Naive thymus-derived CD4-positive, alpha-beta T cell (primary cell): ENCODE results near the gene KCNH1. TPM values are rescaled to one million over a fixed set of nuclear protein-coding genes. Genes with fewer than 3 reads are reported as not detected.
"Not testable (repeated sequence)": the region's sequence is repeated elsewhere in the genome, so short reads cannot be mapped to it uniquely, and the experiment has no call there.

Source experiments
- ATAC-seq: fragments of 150-1000 bp; cut with Tn5 transposase; 2 replicates; pipeline ENCODE4 v1.10.0; 2021; ENCODE audit warnings: mild to moderate bottlenecking, moderate library complexity
- CTCF ChIA-PET: fragments of 350-600 bp; sonication (Branson Sonifier 250); formaldehyde crosslinking; loops from one replicate; lab custom pipeline; 2021; ENCODE audit warnings: antibody characterized with exemption; lab: Charles Lee
- POLR2A ChIA-PET: fragments of 350-600 bp; sonication (Branson Sonifier 250); formaldehyde crosslinking; loops from one replicate; lab custom pipeline; 2021; ENCODE audit warnings: antibody characterized with exemption, inconsistent platforms; lab: Charles Lee
- DNase-seq, 9 donors: peaks; one replicate each; pipeline versions ENCODE4 v3.0.0 to v3.0.0-alpha.2; 2020 to 2022; ENCODE audit warnings: mixed read lengths in 1 of 9
- H3K27ac ChIP-seq: one replicate; pipeline ENCODE4 v1.7.0; 2013; ENCODE audit warnings: mild to moderate bottlenecking, low read depth, low read length, moderate library complexity
- H3K27me3 ChIP-seq, 2 donors: one replicate each; pipeline ENCODE4 v1.7.0; 2013; ENCODE audit warnings: low read length in 2 of 2, mild to moderate bottlenecking in 2 of 2, moderate library complexity in 2 of 2; ENCODE audit not compliant: control insufficient read depth in 2 of 2, insufficient read depth in 2 of 2
- H3K36me3 ChIP-seq, 3 experiments: 1 replicate in 2 of 3; 2 replicates in 1 of 3; pipeline ENCODE4 v1.7.0; 2013; ENCODE audit warnings: low read length in 3 of 3, mild to moderate bottlenecking in 3 of 3, moderate library complexity in 1 of 3; ENCODE audit not compliant: insufficient read depth in 3 of 3, control insufficient read depth in 2 of 3
- H3K4me1 ChIP-seq, 2 donors: one replicate each; pipeline ENCODE4 v1.7.0; 2013; ENCODE audit warnings: low read length in 2 of 2, mild to moderate bottlenecking in 2 of 2, moderate library complexity in 1 of 2; ENCODE audit not compliant: control insufficient read depth in 2 of 2, insufficient read depth in 2 of 2
- H3K4me3 ChIP-seq: 2 replicates; pipeline ENCODE4 v1.7.0; 2013; ENCODE audit warnings: mild to moderate bottlenecking, low read length
- H3K9me3 ChIP-seq, 3 experiments: 1 replicate in 2 of 3; 2 replicates in 1 of 3; pipeline ENCODE4 v1.7.0; 2013; ENCODE audit warnings: low read length in 3 of 3; ENCODE audit not compliant: control insufficient read depth in 2 of 3
- H3K27ac Mint-ChIP-seq, 9 donors: one replicate each; pipeline ENCODE4 v1.8.0; 2020 to 2022; ENCODE audit warnings: mixed read lengths in 9 of 9, mild to moderate bottlenecking in 8 of 9, moderate library complexity in 5 of 9, inconsistent platforms in 2 of 9
- H3K27me3 Mint-ChIP-seq, 5 donors: one replicate each; pipeline ENCODE4 v1.8.0; 2021 to 2022; ENCODE audit warnings: mixed read lengths in 5 of 5, mild to moderate bottlenecking in 1 of 5
- H3K36me3 Mint-ChIP-seq, 5 donors: one replicate each; pipeline ENCODE4 v1.8.0; 2020 to 2022; ENCODE audit warnings: mixed read lengths in 5 of 5, mild to moderate bottlenecking in 3 of 5, inconsistent platforms in 1 of 5
- H3K4me1 Mint-ChIP-seq, 7 donors: one replicate each; pipeline ENCODE4 v1.8.0; 2020 to 2022; ENCODE audit warnings: mixed read lengths in 7 of 7, mild to moderate bottlenecking in 3 of 7, inconsistent platforms in 1 of 7
- H3K4me3 Mint-ChIP-seq, 10 donors: one replicate each; pipeline ENCODE4 v1.8.0; 2020 to 2022; ENCODE audit warnings: mild to moderate bottlenecking in 10 of 10, mixed read lengths in 10 of 10, moderate library complexity in 6 of 10, inconsistent platforms in 2 of 10
- H3K9me3 Mint-ChIP-seq, 11 donors: one replicate each; pipeline ENCODE4 v1.8.0; 2020 to 2022; ENCODE audit warnings: mixed read lengths in 11 of 11, mild to moderate bottlenecking in 4 of 11, inconsistent platforms in 1 of 11, moderate library complexity in 1 of 11
- intact Hi-C, 2 donors: fragments of 100-400 bp; cut with micrococcal nuclease; formaldehyde crosslinking; loops; one replicate each; pipeline ENCODE4 v1.15.1; 2023
- polyA plus RNA-seq, 2 donors: library from polyadenylated mRNA; unstranded; fragments of 300-500 nt; fragmentation: Illumina TruSeq; gene quantifications; one replicate each; pipeline ENCODE4 v1.2.3, GENCODE V29; 2021
- total RNA-seq, 6 experiments: library from RNA in 5 of 6; stranded (reverse) in 5 of 6; gene quantifications; 1 replicate in 5 of 6; 2 replicates in 1 of 6; pipeline ENCODE4 v1.2.3 and lab custom pipeline; 2021 to 2026

The KCNH1 gene
- total and polyA plus RNA-seq, 7 experiments from 2014 or later, result not detected

- H3K27ac ChIP-seq, result no peak overlapping the region
- no peaks in the 10 kb centered on the region for H3K36me3 ChIP-seq
- ATAC-seq, result no peak
- no peak for DNase-seq
- no peak overlapping the region for H3K27ac Mint-ChIP-seq
- peaks cover 0 to 4% (median 0%) of the 10 kb centered on the region in 11 donors for H3K9me3 Mint-ChIP-seq
- H3K4me1 Mint-ChIP-seq, result no peaks in the 10 kb centered on the region
- ChIA-PET POLR2A (no interaction called here), CTCF (no interaction called here)
- no peaks in the 10 kb centered on the region for H3K4me1 ChIP-seq
- intact Hi-C loops, result no loop called here
- H3K4me3 Mint-ChIP-seq, result no peak overlapping the region
- no peak overlapping the region for H3K4me3 ChIP-seq
- peaks cover 0 to 42% (median 28%) of the 10 kb centered on the region in 5 donors for H3K27me3 Mint-ChIP-seq
- H3K36me3 Mint-ChIP-seq, result no peaks in the 10 kb centered on the region
- no peaks in the 10 kb centered on the region for H3K9me3 ChIP-seq
- peaks cover 0 to 3% of the 10 kb centered on the region in 2 donors for H3K27me3 ChIP-seq
These were observed 115.3 kb downstream of the KCNH1 start for GRCh38 chr1:211018690-211019089.

GRCh38 chr1:211017075-211017718 lies 116.8 kb downstream of the KCNH1 start:
- no peak for DNase-seq
- Histone ChIP-seq H3K4me3 (no peak overlapping the region), H3K27ac (no peak overlapping the region), H3K4me1 (no peaks in the 10 kb centered on the region), H3K9me3 (no peaks in the 10 kb centered on the region), H3K36me3 (no peaks in the 10 kb centered on the region), H3K27me3 (peaks cover 0 to 3% of the 10 kb centered on the region in 2 donors)
- Mint-ChIP-seq H3K36me3 (no peaks in the 10 kb centered on the region), H3K9me3 (peaks cover 0 to 3% (median 0%) of the 10 kb centered on the region in 11 donors), H3K27ac (no peak overlapping the region), H3K4me3 (no peak overlapping the region), H3K4me1 (no peaks in the 10 kb centered on the region), H3K27me3 (peaks cover 0 to 44% (median 34%) of the 10 kb centered on the region in 5 donors)
- ATAC-seq, result no peak
- CTCF ChIA-PET, result interaction anchor here (0.7 kb wide), 2 partner anchors 106 to 1866 kb away, joined by 4 to 5 read pairs; no protein-coding TSS in a partner anchor
- POLR2A ChIA-PET, result no interaction called here
- intact Hi-C loops, result no loop called here

- ATAC-seq (no peak), DNase-seq (no peak)
- Mint-ChIP-seq H3K9me3 (peaks cover 0 to 7% (median 0%) of the 10 kb centered on the region in 11 donors), H3K27me3 (peaks cover 0 to 48% (median 45%) of the 10 kb centered on the region in 5 donors), H3K4me3 (no peak overlapping the region), H3K4me1 (no peaks in the 10 kb centered on the region), H3K27ac (no peak overlapping the region), H3K36me3 (peaks cover 0 to 3% (median 0%) of the 10 kb centered on the region in 5 donors)
- Histone ChIP-seq H3K4me3 (no peak overlapping the region), H3K9me3 (no peaks in the 10 kb centered on the region), H3K36me3 (no peaks in the 10 kb centered on the region), H3K27me3 (peaks cover 0 to 3% of the 10 kb centered on the region in 2 donors), H3K27ac (no peak overlapping the region), H3K4me1 (no peaks in the 10 kb centered on the region)
- intact Hi-C loops, result no loop called here
- ChIA-PET CTCF (no interaction called here), POLR2A (no interaction called here)
These were observed 119.7 kb downstream of the KCNH1 start for GRCh38 chr1:211014275-211014674.

- Histone ChIP-seq H3K27me3 (peaks cover 0 to 3% of the 10 kb centered on the region in 2 donors), H3K4me3 (no peak overlapping the region), H3K36me3 (no peaks in the 10 kb centered on the region), H3K9me3 (no peaks in the 10 kb centered on the region), H3K4me1 (no peaks in the 10 kb centered on the region), H3K27ac (no peak overlapping the region)
- Mint-ChIP-seq H3K4me3 (no peak overlapping the region), H3K9me3 (peaks cover 0 to 7% (median 0%) of the 10 kb centered on the region in 11 donors), H3K36me3 (peaks cover 0 to 3% (median 0%) of the 10 kb centered on the region in 5 donors), H3K27ac (no peak overlapping the region), H3K4me1 (no peaks in the 10 kb centered on the region), H3K27me3 (peaks cover 0 to 48% (median 46%) of the 10 kb centered on the region in 5 donors)
- no peak for ATAC-seq
- intact Hi-C loops, result no loop called here
- ChIA-PET CTCF (no interaction called here), POLR2A (no interaction called here)
- no peak for DNase-seq
These were observed 120.4 kb downstream of the KCNH1 start for GRCh38 chr1:211013346-211014240.

GRCh38 chr1:211011128-211011527 lies 122.8 kb downstream of the KCNH1 start:
- H3K27ac Mint-ChIP-seq, H3K27ac ChIP-seq, CTCF ChIA-PET, intact Hi-C loops, DNase-seq, H3K4me3 ChIP-seq, H3K4me3 Mint-ChIP-seq, H3K9me3 Mint-ChIP-seq, H3K36me3 Mint-ChIP-seq, H3K4me1 ChIP-seq, H3K4me1 Mint-ChIP-seq, POLR2A ChIA-PET, H3K9me3 ChIP-seq, H3K36me3 ChIP-seq, H3K27me3 ChIP-seq, ATAC-seq: not testable (repeated sequence)
- H3K27me3 Mint-ChIP-seq, result peaks cover 10 to 40% (median 31%) of the 10 kb centered on the region in 5 donors

- ATAC-seq, result no peak
- H3K4me3 ChIP-seq, result no peak overlapping the region
- no peaks in the 10 kb centered on the region for H3K4me1 Mint-ChIP-seq
- peaks cover 0 to 3% (median 0%) of the 10 kb centered on the region in 11 donors for H3K9me3 Mint-ChIP-seq
- ChIA-PET CTCF (no interaction called here), POLR2A (no interaction called here)
- intact Hi-C loops, result no loop called here
- H3K36me3 Mint-ChIP-seq, result peaks cover 0 to 3% (median 0%) of the 10 kb centered on the region in 5 donors
- H3K27ac ChIP-seq, result no peak overlapping the region
- H3K36me3 ChIP-seq, result no peaks in the 10 kb centered on the region
- H3K4me1 ChIP-seq, result no peaks in the 10 kb centered on the region
- H3K27ac Mint-ChIP-seq, result no peak overlapping the region
- no peaks in the 10 kb centered on the region for H3K27me3 ChIP-seq
- peaks cover 13 to 37% (median 30%) of the 10 kb centered on the region in 5 donors for H3K27me3 Mint-ChIP-seq
- H3K4me3 Mint-ChIP-seq, result no peak overlapping the region
- no peak for DNase-seq
- H3K9me3 ChIP-seq, result no peaks in the 10 kb centered on the region
These were observed 124.0 kb downstream of the KCNH1 start for GRCh38 chr1:211009944-211010343.
